GM06990 (cell line): Measurements from ENCODE around the gene FOXE1.

ENCODE experiments used
- DNase-seq: peaks from one replicate; pipeline ENCODE4 v3.0.0-alpha.2; 2011; ENCODE audit not compliant: insufficient read length; ENCODE audit errors: extremely low read depth
- H3K27me3 ChIP-seq: replicated peaks from 2 replicates; pipeline ENCODE4 v1.6.0; 2011; ENCODE audit warnings: low read length; ENCODE audit not compliant: control insufficient read depth, insufficient read depth
- H3K36me3 ChIP-seq: 2 replicates; pipeline ENCODE4 v1.5.1; 2011; ENCODE audit warnings: low read length; ENCODE audit not compliant: control insufficient read depth, insufficient read depth
- H3K4me3 ChIP-seq: replicated peaks from 2 replicates; pipeline ENCODE4 v1.5.1; 2011; ENCODE audit warnings: low read depth, mild to moderate bottlenecking, control low read depth, low read length
- TF ChIP-seq, protein P1 (sequence below): IDR thresholded peaks from 2 replicates; pipeline ENCODE4 v1.5.1; 2011; ENCODE audit warnings: low read length, control low read depth, mild to moderate bottlenecking, inconsistent platforms; ENCODE audit not compliant: insufficient read depth, poor library complexity, severe bottlenecking

Gene FOXE1

DNA sequence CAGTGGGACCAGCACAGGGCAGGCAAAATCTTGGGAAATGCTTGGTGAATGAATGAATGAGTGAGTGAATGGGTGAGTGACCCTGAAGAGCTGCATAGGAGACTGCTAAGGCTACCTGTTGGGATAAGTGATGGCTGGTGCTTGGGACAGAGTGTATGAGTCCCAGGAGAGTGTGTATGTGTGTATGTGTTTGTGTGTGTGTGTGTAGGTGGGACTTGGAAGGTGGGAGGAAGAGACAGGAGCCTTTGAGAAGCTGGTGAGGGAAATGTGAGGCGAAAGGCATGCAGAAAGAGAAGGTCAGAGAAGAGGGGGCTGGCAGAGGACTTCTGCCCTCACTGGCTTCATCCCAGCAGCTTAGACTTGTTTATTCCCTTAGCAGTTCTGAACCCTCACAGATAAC, 33.3 kb upstream of the FOXE1 start:
- Histone ChIP-seq H3K27me3 (peaks cover 3% of the 10 kb centered on the region), H3K36me3 (no peaks in the 10 kb centered on the region), H3K4me3 (no peak overlapping the region)
- no peak for DNase-seq
- TF ChIP-seq, protein P1, sequence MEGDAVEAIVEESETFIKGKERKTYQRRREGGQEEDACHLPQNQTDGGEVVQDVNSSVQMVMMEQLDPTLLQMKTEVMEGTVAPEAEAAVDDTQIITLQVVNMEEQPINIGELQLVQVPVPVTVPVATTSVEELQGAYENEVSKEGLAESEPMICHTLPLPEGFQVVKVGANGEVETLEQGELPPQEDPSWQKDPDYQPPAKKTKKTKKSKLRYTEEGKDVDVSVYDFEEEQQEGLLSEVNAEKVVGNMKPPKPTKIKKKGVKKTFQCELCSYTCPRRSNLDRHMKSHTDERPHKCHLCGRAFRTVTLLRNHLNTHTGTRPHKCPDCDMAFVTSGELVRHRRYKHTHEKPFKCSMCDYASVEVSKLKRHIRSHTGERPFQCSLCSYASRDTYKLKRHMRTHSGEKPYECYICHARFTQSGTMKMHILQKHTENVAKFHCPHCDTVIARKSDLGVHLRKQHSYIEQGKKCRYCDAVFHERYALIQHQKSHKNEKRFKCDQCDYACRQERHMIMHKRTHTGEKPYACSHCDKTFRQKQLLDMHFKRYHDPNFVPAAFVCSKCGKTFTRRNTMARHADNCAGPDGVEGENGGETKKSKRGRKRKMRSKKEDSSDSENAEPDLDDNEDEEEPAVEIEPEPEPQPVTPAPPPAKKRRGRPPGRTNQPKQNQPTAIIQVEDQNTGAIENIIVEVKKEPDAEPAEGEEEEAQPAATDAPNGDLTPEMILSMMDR: no peak

DNA sequence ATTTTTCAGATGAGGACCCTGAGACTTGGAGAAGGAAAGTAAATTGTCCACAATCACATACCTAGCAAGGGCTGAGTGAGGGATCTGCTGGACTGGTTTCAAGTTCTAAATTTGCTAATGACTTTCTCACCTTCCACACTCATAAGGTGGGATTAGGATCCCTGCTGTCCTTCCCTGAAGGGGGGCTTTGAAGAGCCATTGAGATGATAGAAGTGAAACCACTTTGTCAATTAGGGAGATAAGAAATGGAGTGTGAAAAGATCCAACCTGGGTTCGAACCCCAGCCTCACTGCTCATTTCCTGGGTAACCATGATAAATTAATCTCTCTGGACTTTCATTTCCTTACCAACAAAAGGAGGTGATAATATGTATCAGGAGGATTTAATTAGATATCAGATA, 32.7 kb upstream of the FOXE1 start:
- DNase-seq: no peak
- H3K36me3 ChIP-seq: no peaks in the 10 kb centered on the region
- H3K27me3 ChIP-seq: peaks cover 3% of the 10 kb centered on the region
- no peak overlapping the region for H3K4me3 ChIP-seq
- TF ChIP-seq, protein P1: no peak

DNA sequence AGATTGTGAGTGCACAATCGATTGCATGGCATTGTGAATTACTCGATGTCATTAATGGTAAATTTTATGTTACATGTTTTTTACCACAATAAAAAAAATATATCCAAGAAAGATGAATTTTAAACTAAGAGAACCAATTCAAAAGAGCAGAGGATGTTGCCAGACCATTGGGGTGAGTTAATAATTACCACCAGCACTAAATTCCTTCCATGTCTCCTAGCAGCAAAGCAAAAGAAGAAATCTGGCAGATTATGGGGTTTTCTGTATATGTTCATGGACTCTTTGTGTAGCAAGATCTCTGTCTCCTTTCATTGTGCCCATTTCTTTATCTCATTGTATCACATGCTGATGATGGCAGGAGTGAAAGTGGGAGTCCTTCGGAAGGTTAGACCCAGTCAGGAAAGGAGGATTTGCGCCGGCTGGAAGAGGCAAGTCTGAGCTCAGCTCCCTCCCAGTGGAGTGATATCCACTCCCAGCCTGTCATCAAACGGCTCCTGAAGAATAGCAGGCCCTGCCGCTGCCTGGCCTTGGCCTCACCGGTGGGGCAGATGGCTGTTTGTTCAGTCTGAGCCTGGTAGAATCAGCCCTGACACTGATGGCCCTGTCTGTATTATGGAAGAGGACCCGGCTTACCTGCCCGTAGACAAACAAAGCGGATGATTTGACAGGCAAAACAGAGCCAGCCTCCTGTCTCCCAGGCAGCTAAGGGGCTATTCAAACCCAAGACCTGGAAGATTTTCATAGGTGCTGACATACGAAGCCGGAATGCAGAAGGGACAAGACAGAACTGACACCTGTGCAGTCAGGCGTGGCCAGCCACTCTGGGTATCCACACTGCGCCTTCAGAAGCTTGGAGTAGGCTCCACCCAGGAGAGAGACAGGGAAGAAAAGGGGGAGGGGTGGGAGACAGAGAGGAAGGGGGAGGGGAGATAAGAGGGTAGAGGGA, 21.9 kb upstream of the FOXE1 start:
- TF ChIP-seq, protein P1: no peak
- no peak for DNase-seq
- H3K4me3 ChIP-seq: no peak overlapping the region
- no peaks in the 10 kb centered on the region; the same call in 1 of the 2 replicates for H3K27me3 ChIP-seq
- H3K36me3 ChIP-seq: no peaks in the 10 kb centered on the region

DNA sequence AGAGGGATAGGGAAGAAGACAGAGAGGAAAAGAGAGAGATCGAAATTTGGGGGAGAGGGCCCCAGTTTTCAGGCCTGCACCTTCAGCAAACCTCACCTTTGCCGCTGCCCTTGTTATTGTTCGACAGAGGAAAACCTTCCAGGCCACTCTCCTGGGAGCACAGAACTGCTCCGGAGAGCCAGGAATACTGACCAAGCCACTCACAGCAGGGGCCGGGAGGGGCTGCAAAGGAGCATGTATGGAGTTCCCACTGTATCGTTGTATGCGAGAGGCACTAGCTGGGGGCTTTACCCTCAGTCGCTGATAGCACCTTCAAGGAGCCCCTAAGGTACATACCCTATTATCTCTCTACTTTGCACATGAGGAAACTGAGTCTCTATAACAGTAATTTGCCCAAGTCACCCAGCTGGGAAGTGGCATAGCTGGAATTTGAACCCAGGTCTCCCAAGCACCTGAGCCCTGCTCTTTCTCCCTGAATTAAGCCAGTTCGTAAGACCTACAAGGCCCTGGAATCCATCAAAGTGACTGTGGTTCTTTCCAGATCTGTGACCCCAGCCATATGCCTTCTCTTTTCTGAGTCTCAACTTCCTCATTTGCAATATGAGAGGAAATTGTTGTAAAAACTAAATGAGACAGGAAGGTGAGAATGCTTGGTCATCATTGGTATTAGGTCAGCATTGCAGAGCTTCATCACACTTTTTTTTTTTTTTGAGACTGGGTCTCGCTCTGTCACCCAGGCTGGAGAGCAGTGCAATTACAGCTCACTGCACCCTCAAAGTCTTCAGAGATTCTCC, 21.0 kb upstream of the FOXE1 start:
- Histone ChIP-seq H3K27me3 (no peaks in the 10 kb centered on the region; the same call in 1 of the 2 replicates), H3K36me3 (no peaks in the 10 kb centered on the region), H3K4me3 (no peak overlapping the region)
- TF ChIP-seq, protein P1: no peak
- no peak for DNase-seq

DNA sequence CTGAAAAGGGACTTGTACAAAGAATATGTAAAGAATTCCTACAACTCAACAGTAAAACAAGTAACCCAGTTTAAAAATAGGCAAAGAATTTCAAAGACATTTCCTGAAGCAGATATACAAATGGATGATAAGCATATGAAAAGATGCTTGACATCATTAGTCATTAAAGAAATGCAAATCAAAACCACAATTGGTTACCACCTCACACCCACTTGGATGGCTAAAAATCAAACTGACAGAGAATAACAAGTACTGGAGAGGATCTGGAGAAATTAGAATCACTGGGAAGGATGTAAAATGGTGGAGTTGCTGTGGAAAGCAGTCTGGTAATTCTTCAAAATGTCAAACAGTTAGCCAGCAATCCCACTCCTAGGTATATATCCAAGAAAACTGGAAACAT, 12.5 kb upstream of the FOXE1 start:
- TF ChIP-seq, protein P1: no peak
- Histone ChIP-seq H3K36me3 (no peaks in the 10 kb centered on the region), H3K4me3 (no peak overlapping the region), H3K27me3 (no peaks in the 10 kb centered on the region)
- no peak for DNase-seq
